Ovary (tissue), 3 donors: ENCODE measurements around the gene PIP4K2C.

Source experiments
- POLR2A ChIP-seq: fragments of 450-650 bp; IDR thresholded peaks from one replicate; pipeline ENCODE4 v1.6.1; 2017; ENCODE audit warnings: antibody characterized with exemption, mild to moderate bottlenecking, moderate library complexity
- TF ChIP-seq, protein P1 (sequence below), 3 donors: fragments of 450-650 bp in 2 of 3; fragments of 200-600 bp in 1 of 3; IDR thresholded peaks; one replicate each; pipeline versions ENCODE4 v1.5.1 to v1.8.0; 2016 to 2022; ENCODE audit warnings: antibody characterized with exemption in 3 of 3, mild to moderate bottlenecking in 1 of 3
- donor health status: DM: no; HTN: no; CAD: no.

DNA sequence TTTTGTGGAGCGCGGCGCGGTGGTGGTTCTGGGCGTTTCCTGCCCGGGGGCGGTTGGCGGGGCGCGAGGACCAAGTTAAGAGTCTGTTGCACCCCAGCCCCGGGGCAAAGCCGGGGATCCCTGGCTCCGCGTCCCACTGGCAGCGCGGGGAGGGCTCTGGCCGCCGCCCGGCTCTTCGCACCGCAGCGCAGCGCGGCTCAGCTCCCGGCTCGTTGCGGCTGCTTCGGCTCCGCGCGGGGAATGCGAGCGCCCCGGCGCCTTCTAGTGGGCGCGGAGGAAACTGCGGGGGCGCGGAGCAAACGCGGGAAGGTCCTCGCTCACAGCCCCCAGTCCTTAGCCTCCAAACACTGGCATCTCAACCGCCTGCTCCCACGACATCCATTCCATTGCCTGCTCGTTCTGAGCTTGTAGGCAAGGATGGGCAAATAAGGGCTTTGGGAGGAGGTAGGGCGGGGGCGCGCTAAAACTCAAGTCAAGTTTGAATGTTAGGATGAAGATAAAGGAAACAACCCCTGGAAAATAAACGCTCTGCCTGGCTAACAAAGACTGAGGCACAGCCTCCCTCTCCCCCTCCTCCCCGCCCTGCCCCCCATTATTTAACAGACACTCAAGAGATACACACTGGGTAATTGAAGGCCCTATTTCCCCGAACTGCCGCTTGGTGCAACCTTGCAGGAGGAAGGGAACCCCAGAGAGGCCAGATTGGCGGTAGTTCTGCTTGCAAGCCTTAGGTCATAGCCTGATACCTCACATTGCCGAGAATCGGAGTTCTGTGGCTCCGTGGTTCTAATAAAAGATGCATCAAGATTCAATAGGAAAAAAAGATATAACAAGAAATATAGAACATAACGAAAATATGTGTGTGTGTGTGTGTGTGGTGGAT is 42.2 kb downstream of the PIP4K2C start, which contains the start of gene B4GALNT1:
- TF ChIP-seq POLR2A, result no peak
- TF ChIP-seq, protein P1, sequence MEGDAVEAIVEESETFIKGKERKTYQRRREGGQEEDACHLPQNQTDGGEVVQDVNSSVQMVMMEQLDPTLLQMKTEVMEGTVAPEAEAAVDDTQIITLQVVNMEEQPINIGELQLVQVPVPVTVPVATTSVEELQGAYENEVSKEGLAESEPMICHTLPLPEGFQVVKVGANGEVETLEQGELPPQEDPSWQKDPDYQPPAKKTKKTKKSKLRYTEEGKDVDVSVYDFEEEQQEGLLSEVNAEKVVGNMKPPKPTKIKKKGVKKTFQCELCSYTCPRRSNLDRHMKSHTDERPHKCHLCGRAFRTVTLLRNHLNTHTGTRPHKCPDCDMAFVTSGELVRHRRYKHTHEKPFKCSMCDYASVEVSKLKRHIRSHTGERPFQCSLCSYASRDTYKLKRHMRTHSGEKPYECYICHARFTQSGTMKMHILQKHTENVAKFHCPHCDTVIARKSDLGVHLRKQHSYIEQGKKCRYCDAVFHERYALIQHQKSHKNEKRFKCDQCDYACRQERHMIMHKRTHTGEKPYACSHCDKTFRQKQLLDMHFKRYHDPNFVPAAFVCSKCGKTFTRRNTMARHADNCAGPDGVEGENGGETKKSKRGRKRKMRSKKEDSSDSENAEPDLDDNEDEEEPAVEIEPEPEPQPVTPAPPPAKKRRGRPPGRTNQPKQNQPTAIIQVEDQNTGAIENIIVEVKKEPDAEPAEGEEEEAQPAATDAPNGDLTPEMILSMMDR (IDR thresholded peaks at IDR 0.05), result peak; percentile 44 to 82 (median 76)
